Keratinocyte (primary cell): Measurements from ENCODE around the gene FZD1. TPM values are rescaled to one million over a fixed set of nuclear protein-coding genes. Genes with fewer than 3 reads are reported as not detected.

Experiments
- DNase-seq: peaks from one replicate; pipeline ENCODE4 v3.0.0-alpha.2; 2011; ENCODE audit warnings: low read depth, missing footprints, low spot score
- FAIRE-seq: peaks from 2 replicates; lab custom pipeline; 2011; peaks lifted over from hg19 to GRCh38; lab: Jason Lieb, UNC
- H2AFZ ChIP-seq: 2 replicates; pipeline ENCODE4 v1.6.0; 2012; ENCODE audit warnings: low read length, control low read depth, inconsistent platforms; ENCODE audit not compliant: control insufficient read depth
- H3K27ac ChIP-seq: 2 replicates; pipeline ENCODE4 v1.5.1; 2011; ENCODE audit warnings: low read length; ENCODE audit not compliant: control insufficient read depth, insufficient read depth
- H3K27me3 ChIP-seq: 3 replicates; pipeline ENCODE4 v1.6.0; 2011; ENCODE audit warnings: low read length; ENCODE audit not compliant: control insufficient read depth, insufficient read depth; ENCODE audit errors: extremely low read depth
- H3K36me3 ChIP-seq, 2 experiments: 2 replicates in 1 of 2; 3 replicates in 1 of 2; pipeline ENCODE4 v1.5.1; 2011; ENCODE audit warnings: low read length in 2 of 2, mild to moderate bottlenecking in 1 of 2; ENCODE audit not compliant: control insufficient read depth in 2 of 2, insufficient read depth in 2 of 2; ENCODE audit errors: extremely low read depth in 1 of 2
- H3K4me1 ChIP-seq: 3 replicates; pipeline ENCODE4 v1.5.1; 2011; ENCODE audit warnings: low read length; ENCODE audit not compliant: control insufficient read depth, insufficient read depth; ENCODE audit errors: extremely low read depth
- H3K4me2 ChIP-seq: 3 replicates; pipeline ENCODE4 v1.6.0; 2011; ENCODE audit warnings: low read depth, low read length; ENCODE audit not compliant: control insufficient read depth, insufficient read depth; ENCODE audit errors: extremely low read depth
- H3K4me3 ChIP-seq, 3 experiments: fragments of 200-600 bp in 1 of 3; sonication (generic) in 1 of 3; 2 replicates in 2 of 3; 3 replicates in 1 of 3; pipeline ENCODE4 v1.5.1; 2011 to 2016; ENCODE audit warnings: low read length in 3 of 3, mild to moderate bottlenecking in 3 of 3, control low read depth in 2 of 3, inconsistent platforms in 1 of 3, low read depth in 1 of 3, mixed read lengths in 1 of 3, mixed run types in 1 of 3, moderate library complexity in 1 of 3; ENCODE audit not compliant: control insufficient read depth in 2 of 3, insufficient read depth in 2 of 3; ENCODE audit errors: extremely low read depth in 1 of 3
- H3K79me2 ChIP-seq: 2 replicates; pipeline ENCODE4 v1.6.0; 2012; ENCODE audit warnings: low read length; ENCODE audit not compliant: control insufficient read depth, insufficient read depth
- H3K9ac ChIP-seq: 3 replicates; pipeline ENCODE4 v1.6.0; 2011; ENCODE audit warnings: low read length; ENCODE audit not compliant: control insufficient read depth, insufficient read depth; ENCODE audit errors: extremely low read depth
- H3K9me1 ChIP-seq: 3 replicates; pipeline ENCODE4 v1.6.0; 2011; ENCODE audit warnings: low read length; ENCODE audit not compliant: control insufficient read depth, insufficient read depth; ENCODE audit errors: extremely low read depth
- H3K9me3 ChIP-seq: 2 replicates; pipeline ENCODE4 v1.5.1; 2012; ENCODE audit warnings: low read depth, low read length; ENCODE audit not compliant: control insufficient read depth
- H4K20me1 ChIP-seq: 3 replicates; pipeline ENCODE4 v1.6.0; 2011; ENCODE audit warnings: low read length; ENCODE audit not compliant: control insufficient read depth, insufficient read depth; ENCODE audit errors: extremely low read depth
- EZH2 ChIP-seq: IDR thresholded peaks from one replicate; pipeline ENCODE4 v1.6.1; 2012; ENCODE audit warnings: inconsistent platforms, mild to moderate bottlenecking, low read length, moderate library complexity
- dilution Hi-C: fragments of 300-500 bp; cut with MboI; formaldehyde crosslinking; loops from one replicate; pipeline ENCODE4 v1.7.0; 2020; ENCODE audit warnings: low sequenced_read_pairs; ENCODE audit not compliant: extremely low pct_ligation_motif_present
- polyA plus RNA-seq, 5 experiments: library from polyadenylated mRNA; depleted of rRNA in 3 of 5; stranded (reverse) in 3 of 5; stranded (forward) in 1 of 5; unstranded in 1 of 5; fragments of >200 nt; gene quantifications; 1 replicate in 1 of 5; 2 replicates in 3 of 5; 3 replicates in 1 of 5; pipeline versions ENCODE4 v1.2.1 to v1.2.3, GENCODE V29; 2011 to 2012; ENCODE audit warnings: missing spikeins in 2 of 5, low read depth in 1 of 5, low replicate concordance in 1 of 5
- TF ChIP-seq, protein P1 (sequence below), 3 experiments: IDR thresholded peaks in 1 of 3; conservative IDR thresholded peaks in 1 of 3; optimal IDR thresholded peaks in 1 of 3; 2 replicates in 2 of 3; 3 replicates in 1 of 3; pipeline versions ENCODE3 to v1.5.1; 2011; ENCODE audit warnings: low read length in 3 of 3, mild to moderate bottlenecking in 3 of 3, moderate library complexity in 2 of 3, control low read depth in 1 of 3, inconsistent platforms in 1 of 3; ENCODE audit not compliant: insufficient read depth in 2 of 3; ENCODE audit errors: extremely low read depth in 1 of 3

The FZD1 gene
- polyA plus RNA-seq, 1 donor (not counting 4 experiments of a cell fraction or from before 2014, with no cell fraction given): 1.3 TPM

DNA sequence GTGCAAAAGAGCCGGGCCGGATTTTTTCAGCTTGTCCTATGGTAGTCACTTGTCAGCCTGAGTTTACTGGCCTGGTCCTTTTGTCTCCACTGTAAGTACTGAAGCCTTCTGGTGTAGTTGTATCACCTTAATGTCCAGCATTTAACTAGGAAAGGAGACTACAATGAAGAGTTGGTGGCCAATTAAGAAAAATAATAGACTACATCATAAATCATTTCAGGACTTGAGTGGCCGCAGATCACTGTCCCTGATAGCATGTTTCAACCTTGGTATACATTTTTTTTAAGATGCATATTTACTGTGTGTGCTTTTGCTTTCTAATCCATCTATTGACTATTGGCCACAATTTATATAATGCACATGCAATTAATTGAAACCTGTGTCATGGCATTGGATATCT, 6.1 kb downstream of the FZD1 start:
- dilution Hi-C loops: no loop called here
- H3K4me2 ChIP-seq: no peak overlapping the region
- H3K79me2 ChIP-seq: no peaks in the 10 kb centered on the region
- no peaks in the 10 kb centered on the region for H3K27me3 ChIP-seq
- FAIRE-seq (no peak), DNase-seq (no peak)
- H3K9ac ChIP-seq: no peak overlapping the region
- H3K36me3 ChIP-seq: no peaks in the 10 kb centered on the region
- TF ChIP-seq, protein P1, sequence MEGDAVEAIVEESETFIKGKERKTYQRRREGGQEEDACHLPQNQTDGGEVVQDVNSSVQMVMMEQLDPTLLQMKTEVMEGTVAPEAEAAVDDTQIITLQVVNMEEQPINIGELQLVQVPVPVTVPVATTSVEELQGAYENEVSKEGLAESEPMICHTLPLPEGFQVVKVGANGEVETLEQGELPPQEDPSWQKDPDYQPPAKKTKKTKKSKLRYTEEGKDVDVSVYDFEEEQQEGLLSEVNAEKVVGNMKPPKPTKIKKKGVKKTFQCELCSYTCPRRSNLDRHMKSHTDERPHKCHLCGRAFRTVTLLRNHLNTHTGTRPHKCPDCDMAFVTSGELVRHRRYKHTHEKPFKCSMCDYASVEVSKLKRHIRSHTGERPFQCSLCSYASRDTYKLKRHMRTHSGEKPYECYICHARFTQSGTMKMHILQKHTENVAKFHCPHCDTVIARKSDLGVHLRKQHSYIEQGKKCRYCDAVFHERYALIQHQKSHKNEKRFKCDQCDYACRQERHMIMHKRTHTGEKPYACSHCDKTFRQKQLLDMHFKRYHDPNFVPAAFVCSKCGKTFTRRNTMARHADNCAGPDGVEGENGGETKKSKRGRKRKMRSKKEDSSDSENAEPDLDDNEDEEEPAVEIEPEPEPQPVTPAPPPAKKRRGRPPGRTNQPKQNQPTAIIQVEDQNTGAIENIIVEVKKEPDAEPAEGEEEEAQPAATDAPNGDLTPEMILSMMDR (optimal IDR thresholded peaks at IDR 0.05 in 1 of 3, IDR thresholded peaks at IDR 0.05 in 1 of 3, conservative IDR thresholded peaks at IDR 0.05 in 1 of 3; ENCODE audit: extremely low read depth in 1 of 3, insufficient read depth in 2 of 3, low read length in 3 of 3): no peak
- no peak for TF ChIP-seq EZH2
- H3K4me3 ChIP-seq: no peak overlapping the region
- H4K20me1 ChIP-seq: no peaks in the 10 kb centered on the region
- H3K4me1 ChIP-seq: peaks cover 11% of the 10 kb centered on the region
- no peak overlapping the region for H2AFZ ChIP-seq
- H3K9me3 ChIP-seq: no peaks in the 10 kb centered on the region
- H3K9me1 ChIP-seq: no peaks in the 10 kb centered on the region
- no peak overlapping the region for H3K27ac ChIP-seq

DNA sequence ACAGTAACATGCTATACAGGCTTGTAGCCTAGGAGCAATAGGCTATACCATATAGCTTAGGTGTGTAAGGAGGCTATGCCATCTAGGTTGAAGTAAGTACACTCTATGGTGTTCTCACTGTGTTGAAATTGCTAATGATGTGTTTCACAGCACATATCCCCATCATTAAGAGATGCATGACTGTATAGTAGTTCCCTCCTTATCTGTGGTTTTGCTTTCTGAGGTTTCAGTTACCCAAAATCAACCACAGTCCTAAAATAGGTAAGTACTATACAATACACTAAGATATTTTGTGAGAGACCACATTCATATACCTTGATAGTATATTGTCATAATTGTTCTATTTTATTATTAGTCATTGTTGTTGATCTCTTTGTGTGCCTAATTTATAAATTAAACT, 12.7 kb downstream of the FZD1 start:
- no peaks in the 10 kb centered on the region for H3K79me2 ChIP-seq
- no peak for FAIRE-seq
- dilution Hi-C loops: no loop called here
- DNase-seq: no peak
- no peaks in the 10 kb centered on the region for H3K9me3 ChIP-seq
- H3K27ac ChIP-seq: no peak overlapping the region
- TF ChIP-seq EZH2: no peak
- TF ChIP-seq, protein P1 (optimal IDR thresholded peaks at IDR 0.05 in 1 of 3, IDR thresholded peaks at IDR 0.05 in 1 of 3, conservative IDR thresholded peaks at IDR 0.05 in 1 of 3; ENCODE audit: extremely low read depth in 1 of 3, insufficient read depth in 2 of 3, low read length in 3 of 3): no peak
- no peaks in the 10 kb centered on the region for H3K4me1 ChIP-seq
- no peaks in the 10 kb centered on the region for H3K9me1 ChIP-seq
- H4K20me1 ChIP-seq: no peaks in the 10 kb centered on the region
- H3K36me3 ChIP-seq: no peaks in the 10 kb centered on the region
- no peak overlapping the region for H3K4me3 ChIP-seq
- no peak overlapping the region for H3K4me2 ChIP-seq
- no peak overlapping the region for H3K9ac ChIP-seq
- no peak overlapping the region for H2AFZ ChIP-seq
- no peaks in the 10 kb centered on the region for H3K27me3 ChIP-seq
